ENCODE results near the gene ABCC12.

ABCC12 gene

DNA sequence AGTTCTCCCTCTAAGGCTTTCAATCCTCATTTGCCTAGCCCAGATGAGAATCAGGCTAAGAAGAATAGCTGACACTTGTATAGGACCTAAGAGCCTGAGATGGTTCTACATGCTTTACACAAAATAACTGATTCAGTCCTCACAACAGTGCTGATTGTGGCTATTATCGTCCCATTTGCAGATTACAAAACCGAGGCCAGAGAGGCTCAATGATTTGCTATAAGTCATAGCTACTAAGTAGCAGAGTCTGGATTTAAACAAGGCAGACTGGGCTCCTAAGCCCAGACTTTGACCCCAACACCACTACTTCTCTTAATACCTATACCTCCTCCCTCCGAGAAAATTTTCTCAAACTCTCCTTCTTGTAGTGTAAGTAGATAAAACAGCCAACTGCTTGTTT, 23.1 kb downstream of the ABCC12 start:
- DNase-seq (ENCODE audit: low read depth in 2 of 2) = no peak

GRCh38 chr16:48131201-48131935, 24.4 kb downstream of the ABCC12 start:
- no peak for DNase-seq (ENCODE audit: low read depth in 2 of 2)

GRCh38 chr16:48129926-48130325, 25.9 kb downstream of the ABCC12 start:
- DNase-seq (ENCODE audit: low read depth in 2 of 2) = no peak

DNA sequence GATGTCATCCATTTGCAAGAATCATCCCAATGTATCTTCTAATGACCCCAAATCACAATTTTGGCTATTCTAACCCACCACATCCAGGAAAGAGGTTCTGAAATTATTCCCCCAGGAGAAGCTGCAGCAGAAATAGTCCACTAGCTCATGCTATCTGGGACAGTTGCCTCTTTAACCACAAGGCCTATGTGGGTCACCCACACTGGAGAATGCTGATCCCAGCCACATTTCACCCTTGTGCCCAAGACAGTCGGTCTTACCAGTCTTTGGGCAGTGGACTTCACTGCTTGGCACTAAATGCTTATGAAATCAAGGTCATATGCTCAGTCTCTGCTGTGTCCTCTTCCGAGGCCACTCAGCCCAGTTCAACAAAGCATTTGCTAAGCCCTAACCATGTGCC, 27.0 kb downstream of the ABCC12 start:
- DNase-seq (ENCODE audit: low read depth in 2 of 2) = no peak

- DNase-seq (ENCODE audit: low read depth in 2 of 2) = no peak
These were observed 28.8 kb downstream of the ABCC12 start for GRCh38 chr16:48126801-48127644.

- no peak for DNase-seq (ENCODE audit: low read depth in 2 of 2)
These were observed 29.9 kb downstream of the ABCC12 start for GRCh38 chr16:48125888-48126287.

DNA sequence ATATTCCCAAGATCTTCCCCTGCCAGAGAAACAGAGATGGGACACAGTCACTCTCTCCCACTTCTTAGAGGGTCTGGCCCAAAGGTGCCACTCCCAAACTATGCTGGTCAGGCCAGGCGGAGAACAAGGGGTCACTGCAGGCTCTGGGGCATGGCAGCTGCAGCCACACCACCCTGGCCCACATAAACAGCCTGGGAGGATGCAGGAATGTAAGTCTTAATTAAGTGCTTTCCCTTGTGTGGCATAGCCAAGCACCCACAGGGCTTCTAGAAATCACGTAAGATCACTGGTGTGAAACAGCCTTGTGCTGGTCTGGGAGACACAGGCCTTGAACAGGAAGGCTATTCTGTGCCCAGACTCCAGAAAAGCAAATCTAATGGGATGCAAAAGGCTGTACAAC, 31.5 kb downstream of the ABCC12 start:
- no peak for DNase-seq (ENCODE audit: low read depth in 2 of 2)

DNA sequence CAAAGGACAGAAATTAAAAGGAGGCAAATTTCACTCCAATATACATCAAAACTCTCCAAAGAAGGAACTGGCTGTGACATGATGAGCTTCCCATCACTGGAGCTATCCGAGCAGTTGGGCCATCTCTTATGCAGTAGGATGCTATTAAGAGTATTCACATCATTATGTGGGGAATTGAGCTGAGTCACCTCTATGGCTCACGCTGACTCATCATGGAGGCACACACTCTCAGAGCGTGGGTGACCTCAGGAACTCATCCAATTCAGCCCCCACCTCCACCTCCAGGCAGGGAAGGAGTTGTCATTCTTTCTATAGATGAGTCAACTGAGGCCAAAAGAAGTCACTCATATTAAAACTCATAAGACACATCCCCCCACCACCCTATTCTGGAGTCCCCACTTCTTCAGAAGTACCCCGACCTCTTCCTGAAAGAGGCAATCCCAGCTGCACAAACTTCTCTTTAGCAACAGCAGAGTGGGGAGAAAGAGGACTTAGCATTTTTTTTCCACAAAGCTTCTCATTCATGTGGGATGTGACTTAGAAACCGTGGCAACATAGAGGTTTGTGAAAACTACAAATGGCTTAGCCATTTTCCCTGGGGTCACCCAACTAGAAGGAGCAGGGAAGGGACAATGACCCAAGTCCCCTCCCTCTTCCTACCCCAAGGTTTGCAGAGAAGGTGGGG, 32.5 kb downstream of the ABCC12 start:
- peak in 1 of 2 donors; percentile 13 for DNase-seq (ENCODE audit: low read depth in 2 of 2)

- no peak for DNase-seq (ENCODE audit: low read depth in 2 of 2)
These were observed 34.5 kb downstream of the ABCC12 start for GRCh38 chr16:48121276-48121675.

- no peak for DNase-seq (ENCODE audit: low read depth in 2 of 2)
These were observed 37.0 kb downstream of the ABCC12 start for GRCh38 chr16:48118841-48119240.

GRCh38 chr16:48117217-48118105, 38.3 kb downstream of the ABCC12 start:
- peak; percentile 5 to 27 for DNase-seq (ENCODE audit: low read depth in 2 of 2)

DNA sequence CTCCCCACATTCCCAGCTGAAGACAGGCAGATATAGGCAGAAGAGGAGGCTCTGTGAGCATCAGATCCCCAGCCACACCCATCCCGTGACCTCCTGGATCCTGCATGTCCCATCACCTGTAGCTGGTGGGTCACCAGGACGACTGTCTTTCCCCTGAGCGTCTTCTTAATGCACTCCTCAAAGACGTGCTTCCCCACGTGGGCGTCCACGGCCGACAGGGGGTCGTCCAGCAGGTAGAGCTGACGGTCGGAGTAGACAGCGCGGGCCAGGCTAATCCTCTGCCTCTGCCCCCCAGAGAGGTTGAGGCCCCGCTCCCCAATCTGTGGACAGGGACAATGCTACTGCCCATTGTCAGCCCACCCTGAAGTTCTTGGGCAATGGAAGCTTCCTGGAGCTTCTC, 40.5 kb downstream of the ABCC12 start:
- no peak for DNase-seq (ENCODE audit: low read depth in 2 of 2)

GRCh38 chr16:48114410-48114809, 41.4 kb downstream of the ABCC12 start:
- no peak for DNase-seq (ENCODE audit: low read depth in 2 of 2)

DNA sequence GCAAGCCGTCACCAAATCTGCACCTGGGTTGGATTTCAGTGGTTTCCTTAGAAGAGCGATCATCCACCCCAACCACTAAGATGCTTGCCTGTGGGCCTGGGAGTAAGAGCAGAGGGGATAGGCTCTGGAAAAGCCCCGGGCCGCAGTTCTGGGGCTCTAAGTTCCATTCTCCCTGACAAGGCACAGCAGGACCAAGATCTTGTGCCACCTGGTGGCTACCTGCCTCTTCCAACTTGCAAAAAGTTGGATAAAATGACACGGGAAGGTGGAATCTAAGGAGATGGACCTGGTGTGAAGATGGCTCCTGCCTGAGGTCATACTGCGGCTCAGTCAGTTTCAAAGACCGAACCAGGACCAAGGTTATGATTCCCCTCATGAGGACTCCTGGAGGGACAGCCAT, 42.3 kb downstream of the ABCC12 start:
- DNase-seq (ENCODE audit: low read depth in 2 of 2) = no peak

DNA sequence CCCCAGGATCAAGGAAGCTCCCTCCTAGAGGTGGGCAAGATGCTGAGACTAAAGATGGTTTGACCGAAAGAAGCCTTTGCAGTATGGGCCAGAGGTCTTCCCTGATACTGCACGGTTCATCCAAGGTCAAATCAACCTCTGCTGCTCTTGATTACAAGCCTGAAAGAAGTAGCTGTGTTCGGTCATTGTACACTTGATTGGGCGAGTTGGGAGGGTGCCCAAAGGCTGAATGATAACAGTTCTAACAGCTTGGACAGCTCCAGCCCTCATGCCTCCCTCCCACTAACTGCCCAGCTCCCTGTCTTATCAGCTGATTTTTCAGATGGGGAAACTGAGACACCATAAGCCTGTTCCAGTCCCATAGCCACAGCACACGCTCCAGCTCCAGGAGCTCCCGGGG, 42.8 kb downstream of the ABCC12 start:
- no peak for DNase-seq (ENCODE audit: low read depth in 2 of 2)

GRCh38 chr16:48112600-48112999, 43.2 kb downstream of the ABCC12 start:
- no peak for DNase-seq (ENCODE audit: low read depth in 2 of 2)

DNA sequence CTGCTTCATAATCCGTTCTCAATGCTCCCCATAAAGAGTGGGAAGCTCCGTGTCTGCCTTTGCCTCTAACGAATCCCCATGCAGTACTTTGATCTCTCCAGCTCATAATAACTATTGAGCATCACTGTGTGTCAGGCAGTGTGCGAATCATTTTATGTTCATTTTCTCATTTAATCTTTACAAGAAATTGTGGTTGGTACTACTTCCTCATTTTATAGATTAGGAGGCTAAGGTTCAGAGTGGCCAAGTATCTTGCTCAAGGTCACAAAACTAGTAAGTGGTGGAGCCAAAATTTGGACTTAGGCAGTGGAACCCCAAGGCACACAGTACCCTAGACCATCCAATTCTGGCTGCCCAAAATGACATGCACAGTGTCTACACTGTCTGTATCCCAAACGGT, 44.8 kb downstream of the ABCC12 start:
- no peak for DNase-seq (ENCODE audit: low read depth in 2 of 2)

GRCh38 chr16:48110000-48110399, 45.8 kb downstream of the ABCC12 start:
- no peak for DNase-seq (ENCODE audit: low read depth in 2 of 2)

DNA sequence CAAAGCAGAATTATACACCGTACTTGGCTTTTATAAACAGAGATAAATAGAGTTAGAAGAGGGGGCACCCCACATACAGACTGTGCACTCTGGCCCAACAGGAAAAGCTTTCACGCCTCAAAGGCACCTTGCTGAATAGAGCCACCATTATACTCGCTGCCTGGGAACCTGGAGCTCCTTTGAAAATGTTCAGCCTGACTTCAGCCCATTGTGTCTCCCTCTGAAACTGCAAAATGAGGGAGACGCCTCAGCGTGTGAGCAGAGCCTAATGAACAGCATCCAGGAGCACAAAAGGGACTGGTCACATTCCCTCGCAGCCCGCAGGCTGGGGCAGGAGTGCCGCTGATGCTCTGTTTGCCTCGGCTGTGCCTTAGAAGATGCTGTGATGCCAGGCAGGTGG, 46.3 kb downstream of the ABCC12 start:
- no peak for DNase-seq (ENCODE audit: low read depth in 2 of 2)

DNA sequence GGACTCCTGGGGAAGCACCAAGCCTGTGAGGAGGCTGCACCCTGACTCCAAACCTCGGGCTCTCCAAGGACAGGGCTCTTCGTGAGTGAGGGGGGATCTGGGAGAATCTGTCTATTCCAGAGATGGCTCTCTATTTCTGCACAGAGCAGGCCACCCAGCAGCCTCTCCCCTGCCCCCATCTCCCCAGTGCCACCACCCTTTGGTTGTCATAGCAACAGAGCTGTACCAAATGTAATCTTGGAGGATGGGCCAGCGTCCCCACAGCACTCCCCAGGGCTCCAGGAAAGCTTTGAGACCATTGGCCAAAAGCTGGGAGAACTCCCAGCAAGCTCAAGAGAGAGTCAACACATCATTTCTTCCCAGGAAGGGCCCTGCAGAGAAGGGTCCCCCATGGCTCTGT, 49.3 kb downstream of the ABCC12 start:
- no peak for DNase-seq (ENCODE audit: low read depth in 2 of 2)

Measured in stimulated activated CD4-positive, alpha-beta T cell treated with anti-CD3 and anti-CD28 coated beads, Interleukin-1b, Interleukin-23, amount 100 ng/mL, for 1 hour (primary cell).